Fibroblast of the aortic adventitia (primary cell): ENCODE results near the gene LAMTOR5. TPM values are rescaled to one million over a fixed set of nuclear protein-coding genes. Genes with fewer than 3 reads are reported as not detected.

ENCODE experiments used
- DNase-seq: peaks from one replicate; pipeline ENCODE4 v3.0.0-alpha.2; 2010; ENCODE audit warnings: low read depth
- H3K4me3 ChIP-seq: 2 replicates; pipeline ENCODE4 v1.5.1; 2011; ENCODE audit warnings: low read depth, mild to moderate bottlenecking, control low read depth, low read length, moderate library complexity
- total RNA-seq: library from RNA; depleted of rRNA; stranded (reverse); fragments of >200 nt; gene quantifications from 2 replicates; pipeline ENCODE4 v1.2.3, GENCODE V29; 2012; ENCODE audit warnings: low replicate concordance
- TF ChIP-seq, protein P1 (sequence below): IDR thresholded peaks from 2 replicates; pipeline ENCODE4 v1.5.1; 2011; ENCODE audit warnings: mild to moderate bottlenecking, low read length, control low read depth, inconsistent platforms; ENCODE audit not compliant: insufficient read depth

The LAMTOR5 gene
- total RNA-seq, 1 donor = 96.5 TPM

DNA sequence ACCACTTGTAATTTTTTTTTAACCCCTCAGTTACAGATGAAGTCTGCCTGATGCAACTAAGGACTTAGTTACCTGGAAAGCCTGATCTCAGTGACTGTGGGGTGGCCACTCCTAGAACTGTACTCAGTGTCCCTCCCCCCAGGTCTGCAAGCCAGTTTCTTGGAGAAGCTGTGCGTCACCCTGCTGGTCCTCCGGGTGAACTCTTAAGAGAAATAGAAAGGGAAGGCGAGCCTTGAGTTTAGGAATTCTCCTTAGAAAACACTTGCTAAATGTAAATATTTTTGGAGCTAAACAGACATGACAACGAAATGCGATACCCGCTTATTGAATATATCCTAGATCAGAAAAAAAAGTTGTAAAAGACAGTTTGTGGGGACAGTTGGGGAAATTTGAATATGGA is 17.4 kb downstream of the LAMTOR5 start:
- peak; percentile 86 for DNase-seq

DNA sequence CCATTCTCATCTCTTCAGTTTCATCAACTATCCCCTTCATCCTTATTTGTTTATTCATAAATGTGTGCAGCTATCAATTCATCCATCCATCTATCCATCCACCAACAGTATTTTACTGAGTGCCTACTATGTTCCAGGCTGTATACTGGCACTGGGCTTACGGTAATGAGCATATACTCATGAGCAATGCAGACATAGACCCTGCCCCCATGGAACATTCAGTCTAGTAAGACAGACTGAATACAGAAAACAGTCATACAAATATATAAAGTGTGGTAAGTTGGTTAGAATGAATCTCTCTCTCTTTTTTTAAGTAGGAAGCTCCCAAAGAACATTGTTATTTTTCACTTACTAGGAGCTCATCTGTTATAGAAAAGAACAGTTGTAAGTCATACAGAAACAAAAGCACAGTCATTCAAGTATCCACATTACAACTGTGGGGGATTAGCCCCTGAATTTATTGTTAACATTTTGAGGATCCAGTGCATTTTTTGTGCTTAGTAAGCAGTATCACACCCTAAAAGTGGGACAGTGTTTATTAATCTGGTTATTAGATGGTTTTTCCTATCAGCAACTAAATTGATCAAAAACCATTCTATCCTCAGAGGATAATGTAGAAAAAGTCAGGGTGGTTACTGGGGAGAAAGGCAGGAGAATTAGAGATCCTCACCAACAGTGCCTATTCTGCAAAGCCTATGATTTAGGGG is 20.3 kb downstream of the LAMTOR5 start:
- no peak for DNase-seq
- no peak overlapping the region for H3K4me3 ChIP-seq
- TF ChIP-seq, protein P1, sequence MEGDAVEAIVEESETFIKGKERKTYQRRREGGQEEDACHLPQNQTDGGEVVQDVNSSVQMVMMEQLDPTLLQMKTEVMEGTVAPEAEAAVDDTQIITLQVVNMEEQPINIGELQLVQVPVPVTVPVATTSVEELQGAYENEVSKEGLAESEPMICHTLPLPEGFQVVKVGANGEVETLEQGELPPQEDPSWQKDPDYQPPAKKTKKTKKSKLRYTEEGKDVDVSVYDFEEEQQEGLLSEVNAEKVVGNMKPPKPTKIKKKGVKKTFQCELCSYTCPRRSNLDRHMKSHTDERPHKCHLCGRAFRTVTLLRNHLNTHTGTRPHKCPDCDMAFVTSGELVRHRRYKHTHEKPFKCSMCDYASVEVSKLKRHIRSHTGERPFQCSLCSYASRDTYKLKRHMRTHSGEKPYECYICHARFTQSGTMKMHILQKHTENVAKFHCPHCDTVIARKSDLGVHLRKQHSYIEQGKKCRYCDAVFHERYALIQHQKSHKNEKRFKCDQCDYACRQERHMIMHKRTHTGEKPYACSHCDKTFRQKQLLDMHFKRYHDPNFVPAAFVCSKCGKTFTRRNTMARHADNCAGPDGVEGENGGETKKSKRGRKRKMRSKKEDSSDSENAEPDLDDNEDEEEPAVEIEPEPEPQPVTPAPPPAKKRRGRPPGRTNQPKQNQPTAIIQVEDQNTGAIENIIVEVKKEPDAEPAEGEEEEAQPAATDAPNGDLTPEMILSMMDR = no peak

More for the DNA sequence above, 17.4 kb downstream of the LAMTOR5 start:
- TF ChIP-seq, protein P1 = no peak
- H3K4me3 ChIP-seq = peak overlapping the region; percentile 64

DNA sequence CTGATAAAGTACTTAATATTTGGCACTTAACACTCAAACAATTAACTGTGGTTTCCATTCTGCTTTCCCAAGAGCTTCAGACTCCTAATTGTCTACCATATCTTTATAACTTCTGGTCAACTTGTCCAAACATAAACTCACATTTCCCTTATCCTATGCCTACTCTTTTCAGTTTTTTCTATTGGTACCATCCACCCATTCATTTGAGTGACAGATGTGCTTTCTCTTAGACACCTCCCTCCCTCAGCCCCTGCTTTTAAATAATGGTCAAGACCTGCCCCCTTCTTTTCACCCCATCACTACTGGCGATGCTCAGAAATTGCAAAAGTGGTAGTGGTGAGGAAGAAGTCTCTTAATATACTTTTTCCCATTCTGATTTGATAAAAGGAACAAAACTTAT is 22.1 kb downstream of the LAMTOR5 start:
- DNase-seq = no peak
- H3K4me3 ChIP-seq = no peak overlapping the region
- TF ChIP-seq, protein P1 = no peak

DNA sequence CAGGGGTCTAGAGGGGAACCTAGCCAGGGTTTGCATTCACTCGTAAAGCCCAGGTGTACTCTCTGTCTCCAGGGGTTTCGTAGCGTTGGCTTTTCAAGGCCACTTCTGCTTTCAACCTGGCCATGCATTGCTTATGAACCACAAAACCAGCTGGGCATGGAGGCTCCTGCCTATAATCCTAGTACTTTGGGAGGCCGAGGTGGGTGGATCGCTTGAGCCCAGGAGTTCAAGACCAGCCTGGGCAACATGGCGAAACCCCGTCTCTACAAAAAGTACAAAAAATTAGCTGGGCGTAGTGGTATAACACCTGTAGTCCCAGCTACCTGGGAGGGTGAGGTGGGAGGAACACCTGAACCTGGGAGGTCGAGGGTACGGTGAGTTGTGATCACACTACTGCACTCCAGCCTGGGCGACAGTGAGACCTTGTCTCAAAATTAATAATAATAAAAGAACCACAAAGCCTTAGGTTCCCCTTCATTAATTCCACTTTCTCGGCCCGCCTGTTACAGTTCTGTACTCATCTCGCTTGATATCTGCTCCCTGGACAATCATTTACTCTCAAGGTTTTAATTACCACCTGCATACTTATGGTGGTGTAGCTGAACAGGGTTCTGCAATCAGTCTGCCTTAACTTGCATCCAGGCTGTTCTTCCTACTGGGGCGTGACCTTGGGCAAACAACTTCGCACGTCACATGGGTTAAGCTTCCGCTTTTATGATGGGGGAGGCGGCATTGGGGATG is 22.7 kb downstream of the LAMTOR5 start:
- DNase-seq = no peak
- TF ChIP-seq, protein P1 = no peak
- H3K4me3 ChIP-seq = no peak overlapping the region

DNA sequence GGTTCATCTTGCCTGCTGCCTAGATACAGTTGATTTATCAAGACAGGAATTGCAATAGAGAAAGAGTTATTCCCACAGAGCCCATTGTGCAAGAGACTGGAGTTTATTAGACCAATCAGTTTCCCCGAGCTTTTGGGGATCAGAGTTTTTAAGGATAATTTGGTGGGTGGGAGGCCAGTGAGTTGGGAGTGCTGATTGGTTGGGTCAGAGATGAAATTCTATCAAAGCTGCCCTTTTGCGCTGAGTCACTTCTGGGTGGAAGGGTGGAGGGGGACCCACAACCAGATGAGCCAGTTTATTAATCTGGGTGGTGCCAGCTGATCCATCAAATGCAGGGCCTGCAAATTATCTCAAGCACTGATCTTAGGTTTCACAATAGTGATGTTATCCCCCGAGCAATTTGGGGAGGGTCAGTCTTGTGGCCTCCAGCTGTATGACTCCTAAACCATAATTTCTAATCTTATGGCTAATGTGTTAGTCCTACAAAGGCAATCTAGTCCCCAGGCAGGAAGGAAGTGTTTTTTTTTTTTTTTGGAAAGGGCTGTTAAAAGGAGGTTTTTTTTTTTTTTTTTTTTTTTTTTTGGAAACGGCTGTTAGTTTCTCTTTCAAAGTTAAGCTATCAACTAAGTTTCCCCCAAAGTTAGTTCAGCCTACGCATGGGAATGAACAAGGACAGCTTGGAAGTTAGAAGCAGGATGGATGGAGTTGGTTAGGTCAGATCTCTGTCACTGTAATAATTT is 24.1 kb downstream of the LAMTOR5 start:
- no peak overlapping the region for H3K4me3 ChIP-seq
- TF ChIP-seq, protein P1 = no peak
- DNase-seq = peak; percentile 33

DNA sequence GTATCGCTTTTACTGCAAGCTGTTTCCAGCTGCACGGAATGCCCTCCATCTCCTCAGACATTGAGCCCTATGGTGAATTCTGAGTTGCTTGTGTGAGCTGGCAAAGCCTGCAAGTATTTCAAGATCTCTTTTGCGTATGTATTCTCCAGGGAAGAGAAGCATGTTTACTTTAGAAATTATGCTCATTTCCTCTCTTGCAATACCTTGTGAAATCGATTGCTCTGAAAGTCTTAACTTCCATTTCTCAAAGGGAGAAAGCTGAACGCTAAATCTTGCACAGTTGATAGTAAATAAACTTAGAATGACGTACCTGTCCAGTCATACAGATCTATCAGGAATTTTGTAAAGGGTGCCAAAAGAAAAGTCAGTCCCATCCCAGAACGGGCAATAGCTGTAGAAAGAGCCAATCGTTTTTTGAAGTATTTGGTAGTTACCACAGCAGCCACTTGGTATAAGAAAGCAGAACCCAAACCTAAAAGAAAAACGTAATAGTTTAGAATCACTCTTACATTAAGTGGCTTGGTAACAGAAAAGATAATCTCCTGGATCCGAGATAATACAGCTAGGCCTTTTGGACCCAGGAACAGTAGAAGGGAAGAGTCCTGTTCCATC is 26.7 kb downstream of the LAMTOR5 start:
- TF ChIP-seq, protein P1 = no peak
- DNase-seq = peak; percentile 85
- H3K4me3 ChIP-seq = no peak overlapping the region
